Measurements from ENCODE around the gene DCP1A. TPM values are rescaled to one million over a fixed set of nuclear protein-coding genes. Genes with fewer than 3 reads are reported as not detected.
"Not testable (repeated sequence)": the region's sequence is repeated elsewhere in the genome, so short reads cannot be mapped to it uniquely, and the experiment has no call there.

The DCP1A gene
- total and polyA plus RNA-seq, 2 experiments from 2014 or later = 19.3 to 32.0 TPM

DNA sequence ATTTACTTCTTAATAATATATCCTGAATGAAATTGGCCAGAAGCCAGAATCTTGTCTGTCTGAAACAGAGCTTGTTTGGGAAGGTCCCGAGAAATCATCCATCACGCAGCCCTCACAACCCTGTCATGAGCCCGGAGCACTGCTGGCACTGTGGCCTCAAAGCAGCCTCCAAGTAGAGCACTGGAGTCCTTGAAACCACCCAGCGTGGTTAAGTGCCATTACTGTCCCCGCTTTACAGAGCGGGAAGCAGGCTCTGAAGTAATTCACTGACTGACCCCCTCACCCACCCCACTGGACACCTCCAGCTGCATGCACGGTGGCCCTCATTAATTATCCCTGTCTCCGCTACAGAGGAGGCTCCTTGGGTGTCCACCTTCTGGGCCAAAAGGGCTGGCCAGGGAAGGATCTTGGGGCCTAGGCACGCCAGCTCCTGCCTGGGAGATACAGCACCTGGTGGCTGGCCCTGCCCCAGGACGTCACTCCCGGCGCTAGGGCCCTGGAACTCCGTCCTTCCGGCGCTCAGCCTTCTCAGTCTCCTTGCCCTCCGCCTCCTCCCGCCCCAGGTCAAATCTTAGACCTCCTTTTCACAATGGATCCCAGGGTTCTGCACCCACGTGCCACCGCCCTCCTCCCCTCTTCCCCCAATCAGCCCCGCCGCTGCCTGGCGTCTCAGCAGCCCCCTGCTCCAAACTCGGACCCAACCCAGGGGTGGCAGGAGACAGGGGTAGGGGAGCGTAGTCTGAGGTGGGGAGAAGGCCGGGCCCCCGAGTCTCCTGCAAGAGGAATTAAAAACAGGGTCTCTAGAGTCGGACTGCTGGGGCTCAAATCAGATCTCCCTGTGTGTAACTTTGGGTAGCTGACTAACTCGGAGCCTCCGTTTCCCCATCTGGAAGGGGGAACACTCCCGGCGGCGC, 92.6 kb downstream of the DCP1A start:
- H2AFZ ChIP-seq = no peak overlapping the region

DNA sequence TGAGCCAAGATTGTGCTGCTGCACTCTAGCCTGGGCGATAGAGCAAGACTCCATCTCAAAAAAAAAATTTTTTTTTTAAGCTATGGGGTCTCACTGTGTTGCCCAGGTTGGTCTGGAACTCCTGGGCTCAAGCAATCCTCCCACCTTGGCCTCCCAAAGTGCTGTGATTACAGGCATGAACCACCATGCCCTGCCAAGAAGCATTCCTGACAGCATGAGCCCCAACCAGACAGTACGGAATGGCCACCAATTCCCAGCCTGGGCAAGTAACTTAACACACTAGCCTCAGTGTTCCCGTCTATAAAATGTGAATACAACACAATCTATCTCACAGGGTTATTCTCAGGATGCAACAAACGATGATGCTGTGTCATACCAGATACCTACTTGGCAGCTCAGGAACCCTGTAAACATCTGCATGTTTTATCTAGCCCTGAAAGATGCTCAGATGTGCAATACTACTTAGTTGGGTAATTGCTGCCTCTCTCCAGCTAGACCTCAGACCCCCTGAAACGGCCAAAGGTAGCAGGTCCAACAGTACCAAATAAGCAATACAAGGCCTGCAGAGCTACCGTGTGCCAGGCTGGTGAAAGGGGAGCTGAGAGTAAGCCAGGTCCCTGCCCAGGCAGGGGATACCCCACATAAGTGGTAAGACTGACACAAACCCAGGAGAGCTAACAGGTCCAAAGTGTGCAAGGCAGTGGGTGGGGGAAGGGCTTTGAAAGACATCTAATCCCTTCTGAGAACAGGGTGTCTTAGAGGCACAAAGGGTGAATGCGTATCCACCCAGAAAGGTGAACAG, 93.4 kb downstream of the DCP1A start:
- no peak for TF ChIP-seq ZNF331 (CRISPR knock-in tag; IDR thresholded peaks at IDR 0.05; ENCODE audit: low read depth)
- peak; percentile 22 for TF ChIP-seq POLR2AphosphoS5 (IDR thresholded peaks at IDR 0.05; ENCODE audit: low read depth)
- peaks cover 61% of the 10 kb centered on the region for H3K4me1 ChIP-seq (ENCODE audit: insufficient read depth)
- H3K4me3 Mint-ChIP-seq = peak overlapping the region; percentile 96
- H2AFZ ChIP-seq = no peak overlapping the region
- H3K27me3 Mint-ChIP-seq (ENCODE audit: insufficient read depth, low read depth, poor library complexity) = peaks cover 43% of the 10 kb centered on the region
- DNase-seq (ENCODE audit: low spot score) = no peak
- H3K27ac Mint-ChIP-seq = peak overlapping the region; percentile 96
- no peaks in the 10 kb centered on the region for H3K27me3 ChIP-seq (ENCODE audit: insufficient read depth)
- peaks cover 8% of the 10 kb centered on the region; the same call in 1 of the 2 replicates for H3K9me2 ChIP-seq (ENCODE audit: insufficient read depth)
- H3K4me3 ChIP-seq = peak overlapping the region; percentile 100
- H3K36me3 ChIP-seq (ENCODE audit: insufficient read depth) = peaks cover 20% of the 10 kb centered on the region
- H3F3A ChIP-seq (replicated peaks; ENCODE audit: low read depth) = peaks cover 31% of the 10 kb centered on the region
- H3K4me1 Mint-ChIP-seq = peaks cover 62% of the 10 kb centered on the region
- peak overlapping the region; percentile 86 for H3K27ac ChIP-seq (ENCODE audit: low read depth)
- no peaks in the 10 kb centered on the region for H3K9me3 Mint-ChIP-seq
- peak overlapping the region; percentile 100 for H3K4me2 ChIP-seq
- peaks cover 48% of the 10 kb centered on the region for H4K20me1 ChIP-seq (replicated peaks; ENCODE audit: insufficient read depth)
- H3K36me3 Mint-ChIP-seq (ENCODE audit: low read depth) = peaks cover 56% of the 10 kb centered on the region
- peaks cover 75% of the 10 kb centered on the region for H3K79me2 ChIP-seq (replicated peaks; ENCODE audit: insufficient read depth)
- no peak for ATAC-seq

More for the DNA sequence above, 92.6 kb downstream of the DCP1A start:
- peaks cover 39% of the 10 kb centered on the region for H4K20me1 ChIP-seq (replicated peaks; ENCODE audit: insufficient read depth)
- peak overlapping the region; percentile 96 for H3K27ac Mint-ChIP-seq
- peaks cover 11% of the 10 kb centered on the region; the same call in 1 of the 2 replicates for H3K9me2 ChIP-seq (ENCODE audit: insufficient read depth)
- H3K4me3 Mint-ChIP-seq = peak overlapping the region; percentile 96
- peaks cover 62% of the 10 kb centered on the region for H3K4me1 ChIP-seq (ENCODE audit: insufficient read depth)
- H3K27me3 Mint-ChIP-seq (ENCODE audit: insufficient read depth, low read depth, poor library complexity) = peaks cover 47% of the 10 kb centered on the region
- ATAC-seq (peak; percentile 52), DNase-seq (ENCODE audit: low spot score) (peak; percentile 76)
- H3K36me3 Mint-ChIP-seq (ENCODE audit: low read depth) = peaks cover 52% of the 10 kb centered on the region
- H3K4me1 Mint-ChIP-seq = peaks cover 64% of the 10 kb centered on the region
- TF ChIP-seq STAT1 (IDR thresholded peaks at IDR 0.05; ENCODE audit: unreplicated experiment) = no peak
- no peak for TF ChIP-seq JUNB (IDR thresholded peaks at IDR 0.05; ENCODE audit: unreplicated experiment)
- TF ChIP-seq POLR2AphosphoS5 (IDR thresholded peaks at IDR 0.05; ENCODE audit: low read depth) = peak; percentile 33; the same call in 1 of the 2 replicates
- peak; percentile 72 for TF ChIP-seq CREB1 (CRISPR knock-in tag; IDR thresholded peaks at IDR 0.05; ENCODE audit: low read depth)
- peaks cover 66% of the 10 kb centered on the region for H3K79me2 ChIP-seq (replicated peaks; ENCODE audit: insufficient read depth)
- H3K4me3 ChIP-seq = peak overlapping the region; percentile 100
- no peaks in the 10 kb centered on the region for H3K9me3 Mint-ChIP-seq
- H3F3A ChIP-seq (replicated peaks; ENCODE audit: low read depth) = peaks cover 31% of the 10 kb centered on the region
- H3K27me3 ChIP-seq (ENCODE audit: insufficient read depth) = no peaks in the 10 kb centered on the region
- H3K4me2 ChIP-seq = peak overlapping the region; percentile 100
- H3K27ac ChIP-seq (ENCODE audit: low read depth) = peak overlapping the region; percentile 86
- H3K36me3 ChIP-seq (ENCODE audit: insufficient read depth) = peaks cover 20% of the 10 kb centered on the region

- H3K4me3 ChIP-seq = peak overlapping the region; percentile 100
- peaks cover 64% of the 10 kb centered on the region for H3K36me3 Mint-ChIP-seq (ENCODE audit: low read depth)
- peak overlapping the region; percentile 96 for H3K27ac Mint-ChIP-seq
- H2AFZ ChIP-seq; ATAC-seq; H3K9me3 Mint-ChIP-seq; H3K9me2 ChIP-seq (ENCODE audit: insufficient read depth); DNase-seq (ENCODE audit: low spot score); H3K27me3 ChIP-seq (ENCODE audit: insufficient read depth): not testable (repeated sequence)
- H3K36me3 ChIP-seq (ENCODE audit: insufficient read depth) = peaks cover 20% of the 10 kb centered on the region
- peak overlapping the region; percentile 100 for H3K4me2 ChIP-seq
- peak overlapping the region; percentile 96 for H3K4me3 Mint-ChIP-seq
- H3K4me1 Mint-ChIP-seq = peaks cover 61% of the 10 kb centered on the region
- peaks cover 57% of the 10 kb centered on the region for H4K20me1 ChIP-seq (replicated peaks; ENCODE audit: insufficient read depth)
- H3K79me2 ChIP-seq (replicated peaks; ENCODE audit: insufficient read depth) = peaks cover 84% of the 10 kb centered on the region
- peaks cover 27% of the 10 kb centered on the region for H3F3A ChIP-seq (replicated peaks; ENCODE audit: low read depth)
- peaks cover 37% of the 10 kb centered on the region for H3K27me3 Mint-ChIP-seq (ENCODE audit: insufficient read depth, low read depth, poor library complexity)
- H3K27ac ChIP-seq (ENCODE audit: low read depth) = peak overlapping the region; percentile 86
- peaks cover 61% of the 10 kb centered on the region for H3K4me1 ChIP-seq (ENCODE audit: insufficient read depth)
These were observed 94.4 kb downstream of the DCP1A start for GRCh38 chr3:53252947-53253322.

All from GM23338 (cell line).